Stimulated activated effector memory CD8-positive, alpha-beta T cell treated with anti-CD3 and anti-CD28 coated beads, Interleukin-12 subunit alpha, Interleukin-12 subunit beta, amount 100 ng/mL, for 72 hours (primary cell): Measurements from ENCODE around the gene WNT9A.

Source experiments
- ATAC-seq: fragments of 150-1000 bp; cut with Tn5 transposase; 2 replicates; pipeline ENCODE4 v1.10.0; 2021
- DNase-seq, 2 donors: peaks; one replicate each; pipeline ENCODE4 v3.0.0; 2021 to 2022; ENCODE audit warnings: low spot score in 2 of 2
- H3K27ac Mint-ChIP-seq: one replicate; pipeline ENCODE4 v1.8.0; 2022; ENCODE audit warnings: mild to moderate bottlenecking, mixed read lengths
- H3K36me3 Mint-ChIP-seq: one replicate; pipeline ENCODE4 v1.8.0; 2022; ENCODE audit warnings: mild to moderate bottlenecking, mixed read lengths
- H3K4me1 Mint-ChIP-seq: one replicate; pipeline ENCODE4 v1.8.0; 2022; ENCODE audit warnings: mixed read lengths
- H3K4me3 Mint-ChIP-seq: one replicate; pipeline ENCODE4 v1.8.0; 2022; ENCODE audit warnings: mild to moderate bottlenecking, mixed read lengths
- H3K9me3 Mint-ChIP-seq: one replicate; pipeline ENCODE4 v1.8.0; 2022; ENCODE audit warnings: mixed read lengths

The WNT9A gene

DNA sequence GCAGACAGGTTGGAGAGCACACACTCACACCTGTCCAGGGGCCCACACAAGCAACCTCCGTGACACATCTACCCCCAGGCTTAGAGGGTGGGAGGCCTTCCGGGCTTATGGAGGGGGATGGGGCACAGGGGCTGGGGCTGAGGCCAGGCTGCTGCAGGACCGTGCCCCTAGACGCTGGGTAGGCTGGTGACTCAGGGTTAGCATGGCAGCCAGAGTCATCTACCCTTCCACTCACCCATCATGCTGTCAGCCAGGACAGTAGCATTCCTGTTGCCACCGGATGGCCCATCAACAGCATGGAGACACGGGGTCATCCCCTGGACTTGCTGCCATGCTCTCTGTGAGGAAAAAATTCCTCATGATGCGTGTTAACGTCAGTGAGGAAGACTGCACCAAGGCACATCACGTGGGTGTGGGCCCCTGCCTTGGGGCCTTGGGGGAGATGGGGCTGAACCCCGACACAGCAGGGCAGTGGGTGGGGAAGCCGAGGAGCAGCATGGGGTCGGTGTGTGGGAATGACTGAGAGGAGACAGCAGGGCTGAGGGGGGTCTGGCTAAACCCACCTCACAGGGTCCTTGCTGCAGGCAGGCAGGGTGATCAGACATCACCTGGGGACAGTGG is 52.8 kb downstream of the WNT9A start:
- DNase-seq (peak in 1 of 2 donors; percentile 1), ATAC-seq (no peak)
- Mint-ChIP-seq H3K4me1 (peaks cover 25% of the 10 kb centered on the region), H3K36me3 (no peaks in the 10 kb centered on the region), H3K9me3 (no peaks in the 10 kb centered on the region), H3K4me3 (no peak overlapping the region), H3K27ac (no peak overlapping the region)

DNA sequence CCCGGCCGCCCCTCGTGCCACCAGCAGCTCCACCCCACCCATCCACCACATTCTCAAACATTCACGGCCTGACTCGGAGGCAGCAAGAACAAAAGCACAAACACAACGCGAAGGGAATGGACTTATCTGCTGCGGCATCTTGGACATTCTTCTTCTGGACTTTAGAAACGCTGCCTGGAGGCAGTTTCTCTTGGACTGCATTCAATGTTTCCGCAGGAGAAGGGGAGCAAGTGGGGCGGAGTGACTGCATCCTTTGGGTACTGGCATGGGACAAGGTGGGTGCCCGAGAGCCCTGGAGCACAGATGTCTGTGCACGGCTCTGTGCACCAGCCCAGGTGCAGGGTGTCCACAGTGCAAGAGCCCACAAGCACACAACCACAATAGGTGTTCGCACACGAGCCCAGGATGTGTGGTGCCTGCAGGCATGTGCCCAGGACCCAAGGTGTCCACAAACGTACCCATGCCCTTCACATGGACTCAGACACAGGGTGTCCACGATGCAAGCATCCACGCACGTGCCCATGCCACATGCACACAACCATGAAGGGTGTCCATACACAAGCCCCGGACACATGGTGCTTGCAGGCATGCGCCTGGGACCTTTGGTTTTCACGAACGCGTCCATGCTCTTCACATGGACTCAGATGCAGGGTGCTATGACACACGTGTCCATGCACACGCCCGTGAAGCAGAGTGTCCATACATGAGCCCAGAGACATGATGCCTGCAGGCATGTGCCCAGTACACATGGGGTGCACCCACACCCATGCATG is 53.6 kb downstream of the WNT9A start:
- Mint-ChIP-seq H3K4me1 (peaks cover 17% of the 10 kb centered on the region), H3K9me3 (no peaks in the 10 kb centered on the region), H3K4me3 (no peak overlapping the region), H3K36me3 (no peaks in the 10 kb centered on the region), H3K27ac (no peak overlapping the region)
- ATAC-seq (no peak), DNase-seq (peak in 1 of 2 donors; percentile 1)

DNA sequence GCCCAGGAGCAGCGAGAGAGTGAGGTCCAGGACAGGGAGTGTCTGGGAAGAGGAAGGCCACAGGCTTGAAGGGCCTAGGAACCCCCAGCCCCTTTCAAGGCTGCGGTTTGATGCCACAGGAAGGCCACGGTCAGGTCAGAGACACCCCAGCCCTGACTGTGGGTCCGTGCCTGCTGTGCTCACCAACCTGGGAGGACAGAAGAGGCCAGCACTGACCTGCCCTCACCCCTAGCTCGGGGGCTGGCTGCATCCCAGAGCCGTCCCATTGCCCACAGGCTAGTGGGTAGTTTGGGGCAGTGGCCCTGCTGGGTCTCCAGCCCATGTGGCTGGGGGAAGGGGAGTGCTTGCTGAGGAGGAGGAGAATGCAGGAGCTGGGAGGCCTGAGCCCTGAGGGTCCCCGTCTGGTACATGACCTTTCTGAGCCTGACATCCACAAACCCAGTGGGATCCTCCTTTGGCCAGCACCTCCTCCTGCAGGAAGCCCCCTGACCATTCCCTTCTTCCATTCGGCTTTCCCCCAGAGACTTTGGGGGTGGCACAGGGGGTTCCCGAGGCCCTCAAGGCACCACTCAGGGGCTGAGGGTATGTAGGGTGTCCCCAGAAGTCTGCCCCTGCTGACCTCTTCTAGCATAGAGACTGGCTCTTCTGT is 54.3 kb downstream of the WNT9A start:
- DNase-seq (peak in 1 of 2 donors; percentile 1), ATAC-seq (no peak)
- Mint-ChIP-seq H3K4me3 (no peak overlapping the region), H3K36me3 (no peaks in the 10 kb centered on the region), H3K4me1 (peaks cover 11% of the 10 kb centered on the region), H3K9me3 (no peaks in the 10 kb centered on the region), H3K27ac (no peak overlapping the region)

GRCh38 chr1:227892489-227893299 is 55.0 kb downstream of the WNT9A start:
- no peaks in the 10 kb centered on the region for H3K36me3 Mint-ChIP-seq
- DNase-seq (peak in 1 of 2 donors; percentile 2), ATAC-seq (no peak)
- H3K4me1 Mint-ChIP-seq, result peaks cover 8% of the 10 kb centered on the region
- H3K9me3 Mint-ChIP-seq, result no peaks in the 10 kb centered on the region
- peak overlapping the region; percentile 48 for H3K27ac Mint-ChIP-seq
- H3K4me3 Mint-ChIP-seq, result no peak overlapping the region

DNA sequence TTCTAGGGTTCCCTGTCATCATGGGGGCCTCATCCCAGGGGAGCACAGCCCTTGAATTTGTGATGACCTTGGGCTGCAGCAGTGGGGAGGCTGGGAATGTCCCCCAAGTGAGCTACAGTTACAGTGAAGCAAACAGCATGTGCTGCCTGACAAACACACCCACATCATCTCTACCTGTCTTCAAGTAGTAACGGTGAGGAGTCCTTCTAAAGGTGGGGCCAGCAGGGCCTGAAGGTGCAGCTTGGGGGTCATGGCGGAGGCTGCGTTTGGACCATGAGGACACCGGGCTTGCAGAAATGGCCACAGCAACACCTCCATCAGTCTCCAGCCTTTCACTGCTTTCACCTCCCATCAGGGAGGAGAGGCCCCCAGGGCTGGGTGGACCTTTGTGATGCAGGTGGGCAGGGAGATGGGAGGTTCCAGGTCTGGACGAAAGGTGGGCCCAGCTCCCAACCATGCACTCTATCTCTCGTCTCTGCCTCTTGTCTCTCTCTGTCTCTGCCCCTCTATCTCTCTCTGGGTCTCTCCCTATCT is 55.7 kb downstream of the WNT9A start:
- DNase-seq (peak in 1 of 2 donors; percentile 1), ATAC-seq (no peak)
- Mint-ChIP-seq H3K4me3 (no peak overlapping the region), H3K9me3 (no peaks in the 10 kb centered on the region), H3K4me1 (peaks cover 4% of the 10 kb centered on the region), H3K27ac (peak overlapping the region; percentile 48), H3K36me3 (no peaks in the 10 kb centered on the region)

DNA sequence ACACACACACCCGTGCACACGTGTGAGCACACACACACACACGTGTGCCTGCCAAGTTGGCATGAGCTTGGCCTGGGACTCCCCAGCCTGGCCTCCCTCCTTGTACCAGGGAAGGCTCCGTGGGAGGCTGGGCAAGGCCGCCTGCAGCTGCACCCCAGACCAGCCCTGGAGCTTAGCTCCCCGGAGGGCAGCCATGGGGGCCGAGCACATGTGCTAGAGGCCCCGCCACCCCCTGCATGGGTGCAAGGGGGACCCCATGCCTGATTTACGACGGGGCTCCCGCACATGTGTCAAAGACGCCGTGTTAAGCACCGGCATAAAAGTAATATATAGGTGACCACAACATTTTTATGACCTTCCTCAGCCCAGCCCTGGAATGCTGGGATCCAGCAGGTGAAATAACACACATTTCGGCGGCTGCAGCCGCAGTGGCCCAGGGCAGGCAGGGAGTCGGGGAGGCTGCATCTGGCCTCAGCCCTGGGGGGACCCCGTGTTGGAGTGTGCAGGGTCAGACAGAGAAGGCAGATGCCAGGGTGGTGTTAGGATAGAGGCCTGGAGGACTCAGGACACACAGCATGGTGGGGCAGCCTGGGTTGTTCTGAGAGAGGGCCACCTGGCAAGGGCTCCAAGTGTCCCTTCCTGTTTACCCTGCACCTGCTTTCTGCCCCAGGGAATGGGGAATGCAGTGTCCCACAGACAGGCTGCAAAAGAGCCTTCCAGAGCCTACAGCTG is 56.3 kb downstream of the WNT9A start:
- no peak for ATAC-seq
- H3K4me1 Mint-ChIP-seq, result peaks cover 4% of the 10 kb centered on the region
- H3K36me3 Mint-ChIP-seq, result no peaks in the 10 kb centered on the region
- no peak overlapping the region for H3K4me3 Mint-ChIP-seq
- no peak overlapping the region for H3K27ac Mint-ChIP-seq
- peak in 1 of 2 donors; percentile 1 for DNase-seq
- H3K9me3 Mint-ChIP-seq, result no peaks in the 10 kb centered on the region

DNA sequence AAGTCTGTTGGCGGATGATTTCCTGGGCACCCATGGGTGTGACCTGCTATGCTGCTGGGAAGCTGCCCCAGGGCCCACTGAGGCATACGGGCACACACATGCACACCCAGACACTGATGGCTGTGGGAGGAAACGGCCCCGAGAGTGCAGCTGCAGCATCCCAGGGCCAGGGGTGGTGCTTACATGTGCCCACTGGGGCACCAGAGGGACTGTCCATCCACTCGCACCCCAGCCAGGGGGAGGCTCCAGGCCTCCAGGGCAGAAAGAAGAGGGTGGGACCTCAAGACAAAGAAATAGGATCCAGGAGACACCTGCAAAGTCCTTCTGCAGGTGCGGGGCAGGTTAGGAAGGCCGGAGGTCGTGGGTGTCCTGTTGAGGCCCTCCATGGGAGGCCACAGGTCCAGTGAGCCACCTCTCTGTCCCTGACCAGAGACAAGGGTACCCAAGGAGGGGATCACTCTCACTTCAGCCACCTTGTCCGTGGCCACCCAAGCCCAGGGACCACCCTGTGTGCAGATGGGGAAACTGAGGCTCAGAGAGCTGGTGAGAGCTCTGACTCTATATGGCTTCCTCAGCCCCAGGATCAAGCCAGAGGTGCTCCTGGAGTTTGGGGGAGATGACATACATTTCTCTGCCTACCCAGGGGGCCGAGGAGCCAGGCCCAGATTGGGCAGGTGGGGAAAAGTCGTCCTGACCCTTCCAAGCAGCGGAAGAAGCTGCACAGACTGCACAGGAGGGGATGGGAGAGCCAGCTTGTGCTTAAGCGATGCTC is 57.1 kb downstream of the WNT9A start:
- peak in 1 of 2 donors; percentile 1 for DNase-seq
- no peaks in the 10 kb centered on the region for H3K9me3 Mint-ChIP-seq
- no peak for ATAC-seq

GRCh38 chr1:227889863-227890405 is 57.8 kb downstream of the WNT9A start:
- Mint-ChIP-seq H3K27ac (no peak overlapping the region), H3K36me3 (no peaks in the 10 kb centered on the region), H3K4me3 (no peak overlapping the region), H3K9me3 (no peaks in the 10 kb centered on the region), H3K4me1 (peaks cover 15% of the 10 kb centered on the region)
- no peak for ATAC-seq
- peak in 1 of 2 donors; percentile 1 for DNase-seq

More for the DNA sequence above, 57.1 kb downstream of the WNT9A start:
- Mint-ChIP-seq H3K4me3 (no peak overlapping the region), H3K27ac (no peak overlapping the region), H3K36me3 (no peaks in the 10 kb centered on the region), H3K4me1 (peaks cover 8% of the 10 kb centered on the region)

DNA sequence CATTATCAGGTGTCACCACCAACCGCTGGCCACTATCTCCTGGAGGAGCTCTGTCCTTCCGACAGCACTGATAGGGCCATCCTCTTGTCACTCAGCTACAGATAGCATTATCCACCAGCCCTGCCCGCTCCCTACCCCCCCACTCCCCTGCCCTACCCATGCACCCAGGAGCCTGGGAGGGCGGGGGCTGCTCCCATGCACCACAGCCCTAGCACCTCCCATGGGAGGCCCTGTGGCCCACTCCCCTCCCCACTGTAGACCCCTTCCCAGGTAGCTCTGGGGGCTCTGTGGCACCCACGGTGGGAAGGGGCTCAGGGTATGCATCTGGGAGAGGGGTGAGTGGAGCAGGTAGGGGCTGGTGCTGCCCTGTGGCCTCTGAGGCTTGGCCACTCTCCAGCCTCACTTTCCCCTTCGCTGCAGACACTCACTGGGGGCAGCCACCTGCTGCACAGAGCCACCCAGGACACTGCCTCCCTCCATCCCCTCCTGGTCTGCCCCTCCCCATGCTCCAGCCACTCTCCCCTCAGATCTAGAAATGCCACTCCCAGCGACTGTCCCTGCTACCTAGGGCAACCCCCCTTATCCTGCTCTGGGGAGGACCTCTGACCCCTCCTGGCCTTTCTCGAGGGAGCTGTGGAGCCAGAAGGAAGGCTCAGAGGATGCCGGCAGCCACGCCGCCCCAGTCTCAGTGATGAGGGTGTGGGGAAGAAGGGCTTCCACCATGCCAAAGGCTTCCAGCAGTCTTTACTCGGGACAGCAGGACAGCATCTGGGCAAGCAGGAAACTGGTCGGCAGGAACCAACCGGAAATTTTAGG is 58.5 kb downstream of the WNT9A start:
- Mint-ChIP-seq H3K36me3 (no peaks in the 10 kb centered on the region), H3K9me3 (no peaks in the 10 kb centered on the region), H3K4me3 (no peak overlapping the region), H3K27ac (no peak overlapping the region), H3K4me1 (peaks cover 15% of the 10 kb centered on the region)
- ATAC-seq (no peak), DNase-seq (peak in 1 of 2 donors; percentile 1)

GRCh38 chr1:227888404-227889046 is 59.2 kb downstream of the WNT9A start:
- no peak for ATAC-seq
- H3K4me3 Mint-ChIP-seq, result no peak overlapping the region
- no peaks in the 10 kb centered on the region for H3K36me3 Mint-ChIP-seq
- H3K4me1 Mint-ChIP-seq, result peaks cover 15% of the 10 kb centered on the region
- H3K27ac Mint-ChIP-seq, result no peak overlapping the region
- H3K9me3 Mint-ChIP-seq, result no peaks in the 10 kb centered on the region
- DNase-seq, result peak in 1 of 2 donors; percentile 38

- Mint-ChIP-seq H3K4me1 (peaks cover 15% of the 10 kb centered on the region), H3K27ac (no peak overlapping the region), H3K4me3 (peak overlapping the region; percentile 40), H3K36me3 (no peaks in the 10 kb centered on the region), H3K9me3 (no peaks in the 10 kb centered on the region)
- DNase-seq (peak in 1 of 2 donors; percentile 42), ATAC-seq (no peak)
Measured at GRCh38 chr1:227887697-227888403, 59.9 kb downstream of the WNT9A start.
